HG02981 (cell line): ENCODE results near the gene OSBPL5.
"Not testable (repeated sequence)": the region's sequence is repeated elsewhere in the genome, so short reads cannot be mapped to it uniquely, and the experiment has no call there.

Source experiments
- ATAC-seq: cut with Tn5 transposase; IDR thresholded peaks from one replicate; pipeline ENCODE4 v1.9.1; 2021; ENCODE audit warnings: mild to moderate bottlenecking, moderate library complexity; ENCODE audit not compliant: unreplicated experiment

OSBPL5 gene

DNA sequence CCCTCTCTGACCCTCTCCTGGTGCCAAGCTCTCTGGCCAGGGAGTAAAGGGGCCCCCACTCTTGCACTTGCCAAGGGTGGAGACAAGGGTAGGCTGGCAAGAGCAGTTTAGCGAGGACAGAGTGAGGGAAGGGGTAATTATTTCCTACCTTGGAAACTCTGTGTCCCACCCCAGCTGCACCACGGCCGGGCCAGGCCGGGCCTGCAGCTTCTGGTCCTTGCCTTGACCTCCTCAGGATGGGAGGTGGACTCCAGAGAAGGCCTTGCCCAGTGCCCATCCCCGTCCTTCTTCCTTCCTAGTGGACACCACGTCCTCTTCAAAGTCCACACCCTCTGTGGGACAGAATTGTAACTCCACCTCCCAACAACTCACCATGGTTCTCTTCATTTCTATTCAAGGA, 18.4 kb upstream of the OSBPL5 start:
- no peak for ATAC-seq

DNA sequence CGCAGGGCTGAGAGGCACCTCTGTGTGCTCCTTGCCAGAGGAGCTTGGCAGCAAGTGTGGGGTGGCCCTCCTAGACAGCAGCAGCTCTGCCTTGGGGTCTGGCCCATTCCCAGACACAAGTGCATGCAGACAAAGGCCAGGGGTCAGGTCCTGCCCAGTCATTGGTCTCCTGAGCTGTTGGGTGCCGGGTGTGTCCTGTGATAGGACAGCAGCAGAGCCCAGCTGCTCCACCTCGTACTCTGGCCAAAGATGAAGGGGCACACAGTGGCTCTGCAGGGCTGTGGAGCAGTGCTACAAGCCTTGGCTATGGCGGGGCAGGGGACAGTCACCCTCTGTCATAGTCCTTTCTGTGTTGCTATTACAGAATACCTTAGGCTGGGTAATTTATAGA, 17.3 kb upstream of the OSBPL5 start:
- ATAC-seq = no peak

- no peak for ATAC-seq
Measured at GRCh38 chr11:3181725-3182461, 16.8 kb upstream of the OSBPL5 start.

GRCh38 chr11:3180869-3181268, 15.8 kb upstream of the OSBPL5 start:
- no peak for ATAC-seq

DNA sequence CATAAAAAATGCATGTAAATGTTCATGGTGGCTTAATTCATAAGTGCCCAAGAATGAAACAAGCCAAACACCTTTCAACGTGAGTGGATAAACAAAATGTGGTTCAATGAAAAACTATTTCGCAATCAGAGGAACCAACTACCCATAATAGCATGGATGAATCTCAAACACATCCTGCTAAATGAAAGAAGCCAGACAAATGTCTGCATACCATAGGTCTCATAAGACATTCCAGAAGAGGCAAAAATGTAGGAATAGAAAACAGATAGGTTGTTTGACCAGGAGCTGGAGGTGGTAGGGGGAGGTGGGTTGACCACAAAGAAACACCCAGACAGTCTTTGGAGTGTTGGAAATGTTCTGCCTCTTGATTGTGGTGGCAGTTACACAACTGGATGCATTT, 13.2 kb upstream of the OSBPL5 start:
- ATAC-seq = no peak

- no peak for ATAC-seq
Measured at GRCh38 chr11:3177931-3178330, 12.8 kb upstream of the OSBPL5 start.

DNA sequence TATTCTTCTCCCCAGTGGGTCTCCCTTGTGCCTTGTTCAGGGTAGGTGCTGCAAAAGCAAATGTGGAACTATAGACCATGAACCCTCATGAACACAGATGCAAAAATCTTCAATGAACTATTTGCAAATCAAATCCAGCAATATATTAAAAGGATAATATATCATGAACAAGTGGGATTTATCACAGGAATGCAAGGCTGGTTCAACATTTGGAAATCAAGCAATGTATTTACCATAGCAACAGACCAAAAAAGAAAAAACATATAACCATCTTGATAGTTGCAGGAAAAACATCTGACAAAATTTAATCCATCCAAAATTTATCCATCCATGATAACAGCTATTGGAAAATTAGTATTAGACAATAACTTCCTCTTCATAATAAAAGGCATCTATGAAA, 11.4 kb upstream of the OSBPL5 start:
- ATAC-seq = no peak

GRCh38 chr11:3175194-3175593, 10.1 kb upstream of the OSBPL5 start:
- no peak for ATAC-seq

- ATAC-seq = no peak
Measured at GRCh38 chr11:3174387-3174786, 9.3 kb upstream of the OSBPL5 start.

DNA sequence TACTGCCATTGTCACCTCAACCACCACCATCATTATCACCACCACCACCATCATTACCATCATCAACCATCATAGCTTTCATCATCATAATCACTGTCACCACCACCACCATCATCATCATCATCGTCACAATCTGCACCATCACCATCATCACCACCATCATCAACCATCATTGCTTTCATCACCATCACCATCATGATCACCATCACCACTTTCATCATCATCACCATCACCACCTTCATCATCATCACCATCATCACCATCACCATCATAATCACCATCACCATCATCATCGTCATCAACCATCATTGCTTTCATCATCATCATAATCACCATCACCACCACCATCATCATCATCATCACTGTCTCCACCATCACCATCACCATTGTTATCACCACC, 8.7 kb upstream of the OSBPL5 start:
- ATAC-seq = no peak

- no peak for ATAC-seq
Measured at GRCh38 chr11:3171931-3172560, 6.9 kb upstream of the OSBPL5 start.

GRCh38 chr11:3170756-3171650, 5.9 kb upstream of the OSBPL5 start:
- no peak for ATAC-seq

- no peak for ATAC-seq
Measured at GRCh38 chr11:3170044-3170755, 5.1 kb upstream of the OSBPL5 start.

- ATAC-seq = no peak
Measured at GRCh38 chr11:3169255-3170043, 4.3 kb upstream of the OSBPL5 start.

DNA sequence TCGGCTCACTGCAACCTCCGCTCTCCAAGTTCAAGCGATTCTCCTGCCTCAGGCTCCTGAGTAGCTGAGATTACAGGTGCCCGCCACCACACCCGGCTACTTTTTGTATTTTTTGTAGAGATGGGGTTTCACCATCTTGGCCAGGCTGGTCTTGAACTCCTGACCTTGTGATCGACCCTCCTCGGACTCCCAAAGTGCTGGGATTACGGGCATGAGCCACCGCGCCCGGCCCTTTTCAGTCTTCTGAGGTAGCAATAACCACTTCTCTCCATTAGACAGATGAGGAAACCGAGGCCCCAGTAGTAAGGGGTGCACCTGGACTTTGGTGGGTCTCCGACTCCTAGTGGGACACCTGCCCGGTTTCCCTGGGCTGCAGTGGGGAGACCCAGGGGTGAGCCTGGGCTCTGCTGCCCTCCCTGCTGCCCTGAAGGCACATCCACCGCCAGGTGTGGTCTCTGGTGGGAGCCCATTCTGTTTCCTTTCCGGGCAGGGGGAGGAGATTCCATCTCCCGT, 3.7 kb upstream of the OSBPL5 start:
- ATAC-seq = not testable (repeated sequence)

GRCh38 chr11:3167143-3168119, 2.3 kb upstream of the OSBPL5 start:
- no peak for ATAC-seq

GRCh38 chr11:3166268-3167142, 1.4 kb upstream of the OSBPL5 start:
- no peak for ATAC-seq

DNA sequence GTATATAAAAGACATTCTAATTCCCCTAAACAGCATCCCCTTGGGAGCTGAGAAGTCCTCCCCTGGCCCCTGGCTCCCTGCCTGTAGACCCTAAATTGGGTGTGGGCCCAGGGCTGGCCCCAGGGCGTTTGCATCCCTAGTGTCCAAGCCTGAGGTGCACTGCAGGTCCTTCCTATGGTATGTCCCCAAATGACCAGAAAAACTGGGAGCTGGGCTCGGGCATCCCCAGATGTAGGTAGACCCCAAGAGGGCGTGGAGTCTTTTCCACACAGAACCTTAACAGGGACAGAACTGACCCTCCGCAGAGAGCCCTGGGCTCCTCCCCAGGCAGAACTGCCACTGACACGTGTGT, 782 bp upstream of the OSBPL5 start:
- ATAC-seq = no peak
